Inflammatory macrophage (primary cell): ENCODE data around the gene NSG2.

Experiments
- DNase-seq, 2 donors: peaks; one replicate each; pipeline ENCODE4 v3.0.0-alpha.2; 2020 to 2022

NSG2 gene

DNA sequence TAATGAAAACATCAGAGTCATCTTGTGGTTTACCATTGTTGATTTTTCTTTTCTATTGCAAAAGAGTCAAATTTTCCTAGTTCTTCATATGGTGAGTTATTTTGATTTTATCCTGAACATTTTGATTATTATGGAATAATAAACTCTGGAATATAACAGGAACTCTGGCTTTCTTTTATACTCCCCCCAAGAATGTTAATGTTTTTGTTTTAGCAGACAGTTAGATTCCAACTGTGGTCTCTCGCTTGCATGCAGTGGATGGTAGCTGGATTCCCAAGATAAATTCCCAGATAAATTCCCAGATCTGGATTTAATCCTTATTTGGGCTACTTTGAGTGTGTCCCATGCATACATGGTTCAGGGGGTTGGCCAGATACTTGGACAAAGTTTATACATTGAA is 109.8 kb downstream of the NSG2 start:
- DNase-seq: no peak

DNA sequence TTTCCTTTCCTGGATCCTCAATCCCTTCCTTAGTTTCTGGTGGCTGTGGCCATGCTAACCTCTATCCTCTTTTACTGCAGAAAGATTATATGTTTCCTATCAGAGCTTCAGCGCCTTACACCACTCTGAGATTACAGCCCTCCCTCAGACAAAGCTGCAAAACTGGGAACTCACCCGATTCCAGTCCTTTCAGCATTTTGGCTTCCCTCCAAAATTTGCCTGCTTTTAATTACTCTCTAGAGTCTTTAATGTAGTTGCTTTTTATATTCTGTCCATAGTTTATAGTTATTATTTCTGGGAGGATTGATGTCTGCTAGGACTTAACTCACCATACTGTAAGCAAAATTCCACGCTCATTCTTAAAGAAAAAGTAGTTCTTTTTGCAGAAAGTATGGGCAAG is 110.2 kb downstream of the NSG2 start:
- no peak for DNase-seq

DNA sequence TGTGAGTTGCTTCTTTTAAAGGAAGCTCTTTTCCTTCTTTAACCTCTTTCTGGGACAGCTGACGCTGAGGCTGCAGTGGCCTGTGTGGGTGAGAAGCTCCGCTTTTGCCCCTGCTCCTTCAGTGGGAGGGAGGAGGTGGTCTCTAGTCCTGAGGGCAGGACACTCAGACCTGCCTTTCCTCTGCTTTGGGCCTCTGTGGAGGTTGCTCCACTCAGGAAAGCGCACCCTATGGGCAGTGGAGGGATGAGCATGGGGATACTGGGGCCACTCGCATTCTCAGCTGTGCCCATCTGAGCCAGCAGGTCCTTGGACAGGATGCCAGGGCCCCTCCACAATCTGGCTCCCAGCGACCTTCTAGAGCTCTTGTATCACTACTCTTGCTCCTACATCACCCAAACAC is 111.5 kb downstream of the NSG2 start:
- DNase-seq: no peak
